Measurements from ENCODE around the gene ASPG.

ASPG gene

GRCh38 chr14:104116288-104116755 lies 30.8 kb downstream of the ASPG start:
- DNase-seq (ENCODE audit: low read depth in 2 of 2): no peak
- TF ChIP-seq, protein P1, sequence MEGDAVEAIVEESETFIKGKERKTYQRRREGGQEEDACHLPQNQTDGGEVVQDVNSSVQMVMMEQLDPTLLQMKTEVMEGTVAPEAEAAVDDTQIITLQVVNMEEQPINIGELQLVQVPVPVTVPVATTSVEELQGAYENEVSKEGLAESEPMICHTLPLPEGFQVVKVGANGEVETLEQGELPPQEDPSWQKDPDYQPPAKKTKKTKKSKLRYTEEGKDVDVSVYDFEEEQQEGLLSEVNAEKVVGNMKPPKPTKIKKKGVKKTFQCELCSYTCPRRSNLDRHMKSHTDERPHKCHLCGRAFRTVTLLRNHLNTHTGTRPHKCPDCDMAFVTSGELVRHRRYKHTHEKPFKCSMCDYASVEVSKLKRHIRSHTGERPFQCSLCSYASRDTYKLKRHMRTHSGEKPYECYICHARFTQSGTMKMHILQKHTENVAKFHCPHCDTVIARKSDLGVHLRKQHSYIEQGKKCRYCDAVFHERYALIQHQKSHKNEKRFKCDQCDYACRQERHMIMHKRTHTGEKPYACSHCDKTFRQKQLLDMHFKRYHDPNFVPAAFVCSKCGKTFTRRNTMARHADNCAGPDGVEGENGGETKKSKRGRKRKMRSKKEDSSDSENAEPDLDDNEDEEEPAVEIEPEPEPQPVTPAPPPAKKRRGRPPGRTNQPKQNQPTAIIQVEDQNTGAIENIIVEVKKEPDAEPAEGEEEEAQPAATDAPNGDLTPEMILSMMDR (IDR thresholded peaks at IDR 0.05; ENCODE audit: low read depth, low read length): no peak
- H3K4me3 ChIP-seq (replicated peaks in 1 of 2; ENCODE audit: low read depth in 2 of 2, low read length in 2 of 2): peak overlapping the region in 1 of 2 donors; percentile 27

DNA sequence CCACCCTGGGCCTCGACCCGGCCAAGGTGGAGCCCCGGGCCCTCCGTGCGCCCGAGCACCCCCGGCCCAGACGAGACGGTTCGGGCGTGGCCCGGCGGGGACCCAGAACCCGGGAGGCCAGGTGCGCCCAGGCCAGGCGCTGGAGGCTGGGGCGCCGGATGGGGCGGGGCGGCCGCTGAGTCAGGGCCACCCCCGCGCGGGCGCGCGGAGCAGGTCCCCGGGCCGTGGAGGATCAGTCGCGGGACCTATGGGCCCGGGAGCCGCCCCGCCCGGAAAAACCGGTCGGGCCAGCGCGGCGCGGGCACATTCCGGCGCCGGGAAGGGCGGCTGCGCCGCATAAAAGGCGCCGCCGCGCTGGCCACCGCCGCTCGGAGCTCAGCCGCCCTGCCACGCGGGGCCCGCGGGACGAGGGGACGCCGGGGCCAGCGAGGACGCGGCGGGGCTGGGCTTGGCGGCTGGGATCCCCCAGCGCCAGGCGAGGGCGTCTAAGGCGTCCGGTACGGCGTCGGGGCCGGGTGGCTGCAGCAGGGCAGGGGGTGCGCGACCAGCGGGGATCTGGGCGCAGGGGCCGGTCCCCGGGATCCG lies 31.3 kb downstream of the ASPG start:
- TF ChIP-seq, protein P1 (IDR thresholded peaks at IDR 0.05; ENCODE audit: low read depth, low read length): no peak
- H3K4me3 ChIP-seq (replicated peaks in 1 of 2; ENCODE audit: low read depth in 2 of 2, low read length in 2 of 2): peak overlapping the region in 1 of 2 donors; percentile 27
- DNase-seq (ENCODE audit: low read depth in 2 of 2): no peak

DNA sequence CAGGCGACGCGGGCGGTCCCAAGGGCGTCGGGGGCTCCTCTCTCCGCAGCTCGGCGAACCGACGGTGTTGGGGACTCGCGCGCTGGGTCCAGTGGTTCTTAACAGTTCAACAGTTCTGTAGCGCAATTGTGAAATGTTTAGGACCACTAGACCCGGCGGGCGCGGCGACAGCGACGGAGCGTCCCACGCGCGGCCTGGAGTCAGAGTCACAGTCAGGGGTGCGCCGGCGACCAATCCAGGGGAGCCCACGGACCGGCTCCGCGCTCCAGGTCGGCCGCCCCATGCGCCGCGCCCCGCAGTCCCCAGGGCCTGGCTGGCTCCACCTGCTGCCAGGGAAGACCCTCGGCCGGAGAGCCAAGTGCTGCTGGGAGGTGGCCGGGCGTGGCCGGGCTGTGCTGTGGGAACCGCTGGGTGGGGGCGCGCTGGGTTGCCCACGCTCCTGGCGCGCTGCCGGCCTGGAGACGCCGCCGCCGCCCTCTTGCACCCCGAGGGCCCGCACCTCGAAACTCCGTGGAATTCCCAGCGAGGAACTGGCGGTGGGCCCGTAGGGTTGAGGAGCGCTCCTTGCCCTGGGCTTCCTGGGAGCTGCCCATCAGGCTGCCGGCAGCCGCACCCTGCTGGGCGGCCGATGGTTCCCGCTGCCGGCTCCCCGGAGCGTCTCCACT lies 32.0 kb downstream of the ASPG start:
- no peak for DNase-seq (ENCODE audit: low read depth in 2 of 2)
- no peak overlapping the region for H3K4me3 ChIP-seq (replicated peaks in 1 of 2; ENCODE audit: low read depth in 2 of 2, low read length in 2 of 2)
- TF ChIP-seq, protein P1 (IDR thresholded peaks at IDR 0.05; ENCODE audit: low read depth, low read length): no peak

DNA sequence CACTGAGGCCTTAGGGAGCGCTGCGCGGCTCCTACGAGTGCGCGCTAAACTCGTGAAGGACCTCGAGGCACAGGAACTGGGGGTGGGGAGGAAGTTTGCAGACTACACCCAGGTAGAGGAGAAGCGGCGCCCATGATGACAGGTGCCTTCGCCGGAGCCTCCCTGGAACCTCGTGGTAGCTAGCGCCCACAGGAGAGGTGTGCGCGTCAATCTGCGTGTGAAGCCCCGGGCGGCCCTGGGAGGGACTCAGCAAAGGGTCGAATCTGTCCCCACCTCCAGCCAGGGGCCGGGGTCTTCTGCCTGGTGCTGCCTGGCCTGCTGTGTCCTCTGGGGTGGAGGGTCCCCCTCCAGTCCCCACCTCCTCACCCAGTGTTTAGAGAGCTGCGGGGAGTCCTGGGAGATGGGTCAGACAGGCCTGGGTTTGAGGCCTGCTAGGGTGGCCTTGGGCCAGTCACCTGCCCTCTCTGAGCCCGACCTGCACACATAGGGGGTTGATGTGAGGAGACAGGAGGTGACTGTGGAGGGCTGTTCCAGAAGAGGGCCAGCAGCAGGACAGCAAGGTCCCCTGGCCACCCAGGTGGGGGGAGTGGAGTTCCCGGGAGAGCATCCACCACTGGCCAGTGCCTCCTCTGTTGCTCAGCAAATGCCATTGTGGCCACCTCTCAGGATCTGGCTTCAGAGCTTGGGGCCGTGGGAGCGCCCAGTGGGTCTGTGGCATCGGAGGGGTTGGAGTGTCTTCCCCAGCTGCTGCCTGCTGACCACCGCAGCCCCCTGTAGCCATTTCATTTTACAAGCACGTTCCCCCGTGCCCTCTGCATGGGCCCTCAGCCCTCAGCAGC lies 32.7 kb downstream of the ASPG start:
- DNase-seq (ENCODE audit: low read depth in 2 of 2): no peak
- TF ChIP-seq, protein P1 (IDR thresholded peaks at IDR 0.05; ENCODE audit: low read depth, low read length): no peak
- H3K4me3 ChIP-seq (replicated peaks in 1 of 2; ENCODE audit: low read depth in 2 of 2, low read length in 2 of 2): no peak overlapping the region

DNA sequence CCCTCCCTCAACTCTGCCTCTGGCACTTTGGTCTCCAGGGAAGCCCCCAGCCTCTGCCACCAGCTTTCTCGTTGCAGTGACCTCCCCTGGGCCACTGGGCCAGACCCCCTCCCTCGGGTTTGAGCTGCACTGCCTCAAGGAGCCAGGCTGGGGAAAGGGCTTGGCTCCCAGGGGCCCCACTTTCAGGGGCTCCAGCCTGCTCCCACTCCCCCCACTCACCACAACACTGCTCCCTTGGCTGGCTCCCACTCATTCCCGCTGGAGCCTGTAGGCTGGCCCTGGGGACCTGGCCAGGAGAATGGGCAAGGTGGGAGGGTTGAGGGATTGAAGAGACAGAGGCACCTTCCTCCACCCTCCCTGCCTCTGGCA lies 33.6 kb downstream of the ASPG start:
- no peak for DNase-seq (ENCODE audit: low read depth in 2 of 2)
- TF ChIP-seq, protein P1 (IDR thresholded peaks at IDR 0.05; ENCODE audit: low read depth, low read length): no peak
- H3K4me3 ChIP-seq (replicated peaks in 1 of 2; ENCODE audit: low read depth in 2 of 2, low read length in 2 of 2): no peak overlapping the region

GRCh38 chr14:104119488-104120251 lies 34.2 kb downstream of the ASPG start:
- no peak for DNase-seq (ENCODE audit: low read depth in 2 of 2)
- TF ChIP-seq, protein P1 (IDR thresholded peaks at IDR 0.05; ENCODE audit: low read depth, low read length): no peak
- no peak overlapping the region for H3K4me3 ChIP-seq (replicated peaks in 1 of 2; ENCODE audit: low read depth in 2 of 2, low read length in 2 of 2)

All from cardiac fibroblast (primary cell).